HL-60 (cell line): ENCODE data around the gene SMG7.

Experiments
- DNase-seq, 2 experiments: peaks; one replicate each; pipeline ENCODE4 v3.0.0-alpha.2; 2010 to 2020; ENCODE audit warnings: low read depth in 1 of 2, low spot score in 1 of 2
- H3K27ac ChIP-seq: fragments of 250-450 bp; sonication (Bioruptor Pico); replicated peaks from 2 replicates; pipeline ENCODE4 v1.5.1; 2020; ENCODE audit warnings: mild to moderate bottlenecking, moderate library complexity
- H3K27me3 ChIP-seq: fragments of 250-450 bp; sonication (Bioruptor Pico); 2 replicates; pipeline ENCODE4 v1.5.1; 2021; ENCODE audit warnings: mild to moderate bottlenecking, moderate library complexity; ENCODE audit not compliant: insufficient read depth, poor library complexity, severe bottlenecking
- H3K4me3 ChIP-seq: replicated peaks from 2 replicates; pipeline ENCODE4 v1.5.1; 2011; ENCODE audit warnings: mild to moderate bottlenecking, control low read depth, low read length; ENCODE audit not compliant: insufficient read depth
- GABPA ChIP-seq: IDR thresholded peaks from 2 replicates; pipeline ENCODE4 v1.6.1; 2012; ENCODE audit warnings: low read depth
- POLR2AphosphoS5 ChIP-seq: IDR thresholded peaks from 2 replicates; pipeline ENCODE4 v1.6.1; 2012; ENCODE audit warnings: low read depth
- SPI1 ChIP-seq: IDR thresholded peaks from 2 replicates; pipeline ENCODE4 v1.6.1; 2012; ENCODE audit warnings: low read depth, mild to moderate bottlenecking, borderline replicate concordance
- TF ChIP-seq, protein P1 (sequence below): IDR thresholded peaks from one replicate; pipeline ENCODE4 v1.5.1; 2011; ENCODE audit warnings: low read length, control low read depth, inconsistent platforms; ENCODE audit not compliant: insufficient read depth
- TF ChIP-seq, protein P2 (sequence below): IDR thresholded peaks from 2 replicates; pipeline ENCODE4 v1.6.1; 2012; ENCODE audit warnings: low read depth; ENCODE audit not compliant: insufficient replicate concordance

SMG7 gene

DNA sequence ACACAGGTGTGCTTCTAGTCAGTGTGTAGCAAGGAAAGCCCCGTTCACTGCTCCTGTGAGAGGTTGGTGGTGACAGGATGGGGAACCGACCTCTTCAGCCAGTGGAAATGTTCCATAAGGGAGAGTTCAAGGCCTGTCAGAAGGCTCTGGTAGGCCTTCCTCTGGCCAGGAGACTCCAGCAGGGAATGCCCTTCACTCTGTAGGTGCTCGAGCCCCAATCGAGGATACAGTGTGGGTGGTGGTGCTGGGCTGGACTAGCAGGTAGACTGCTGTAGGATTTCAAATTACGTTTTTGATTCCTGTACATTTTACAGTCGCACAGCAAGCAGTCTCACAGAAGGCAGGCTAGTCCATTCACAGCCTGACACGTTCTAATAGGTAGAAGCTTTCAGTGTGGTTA is 80.1 kb downstream of the SMG7 start:
- TF ChIP-seq, protein P1, sequence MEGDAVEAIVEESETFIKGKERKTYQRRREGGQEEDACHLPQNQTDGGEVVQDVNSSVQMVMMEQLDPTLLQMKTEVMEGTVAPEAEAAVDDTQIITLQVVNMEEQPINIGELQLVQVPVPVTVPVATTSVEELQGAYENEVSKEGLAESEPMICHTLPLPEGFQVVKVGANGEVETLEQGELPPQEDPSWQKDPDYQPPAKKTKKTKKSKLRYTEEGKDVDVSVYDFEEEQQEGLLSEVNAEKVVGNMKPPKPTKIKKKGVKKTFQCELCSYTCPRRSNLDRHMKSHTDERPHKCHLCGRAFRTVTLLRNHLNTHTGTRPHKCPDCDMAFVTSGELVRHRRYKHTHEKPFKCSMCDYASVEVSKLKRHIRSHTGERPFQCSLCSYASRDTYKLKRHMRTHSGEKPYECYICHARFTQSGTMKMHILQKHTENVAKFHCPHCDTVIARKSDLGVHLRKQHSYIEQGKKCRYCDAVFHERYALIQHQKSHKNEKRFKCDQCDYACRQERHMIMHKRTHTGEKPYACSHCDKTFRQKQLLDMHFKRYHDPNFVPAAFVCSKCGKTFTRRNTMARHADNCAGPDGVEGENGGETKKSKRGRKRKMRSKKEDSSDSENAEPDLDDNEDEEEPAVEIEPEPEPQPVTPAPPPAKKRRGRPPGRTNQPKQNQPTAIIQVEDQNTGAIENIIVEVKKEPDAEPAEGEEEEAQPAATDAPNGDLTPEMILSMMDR, result no peak
- TF ChIP-seq SPI1 (no peak), POLR2AphosphoS5 (no peak), GABPA (no peak)
- TF ChIP-seq, protein P2, sequence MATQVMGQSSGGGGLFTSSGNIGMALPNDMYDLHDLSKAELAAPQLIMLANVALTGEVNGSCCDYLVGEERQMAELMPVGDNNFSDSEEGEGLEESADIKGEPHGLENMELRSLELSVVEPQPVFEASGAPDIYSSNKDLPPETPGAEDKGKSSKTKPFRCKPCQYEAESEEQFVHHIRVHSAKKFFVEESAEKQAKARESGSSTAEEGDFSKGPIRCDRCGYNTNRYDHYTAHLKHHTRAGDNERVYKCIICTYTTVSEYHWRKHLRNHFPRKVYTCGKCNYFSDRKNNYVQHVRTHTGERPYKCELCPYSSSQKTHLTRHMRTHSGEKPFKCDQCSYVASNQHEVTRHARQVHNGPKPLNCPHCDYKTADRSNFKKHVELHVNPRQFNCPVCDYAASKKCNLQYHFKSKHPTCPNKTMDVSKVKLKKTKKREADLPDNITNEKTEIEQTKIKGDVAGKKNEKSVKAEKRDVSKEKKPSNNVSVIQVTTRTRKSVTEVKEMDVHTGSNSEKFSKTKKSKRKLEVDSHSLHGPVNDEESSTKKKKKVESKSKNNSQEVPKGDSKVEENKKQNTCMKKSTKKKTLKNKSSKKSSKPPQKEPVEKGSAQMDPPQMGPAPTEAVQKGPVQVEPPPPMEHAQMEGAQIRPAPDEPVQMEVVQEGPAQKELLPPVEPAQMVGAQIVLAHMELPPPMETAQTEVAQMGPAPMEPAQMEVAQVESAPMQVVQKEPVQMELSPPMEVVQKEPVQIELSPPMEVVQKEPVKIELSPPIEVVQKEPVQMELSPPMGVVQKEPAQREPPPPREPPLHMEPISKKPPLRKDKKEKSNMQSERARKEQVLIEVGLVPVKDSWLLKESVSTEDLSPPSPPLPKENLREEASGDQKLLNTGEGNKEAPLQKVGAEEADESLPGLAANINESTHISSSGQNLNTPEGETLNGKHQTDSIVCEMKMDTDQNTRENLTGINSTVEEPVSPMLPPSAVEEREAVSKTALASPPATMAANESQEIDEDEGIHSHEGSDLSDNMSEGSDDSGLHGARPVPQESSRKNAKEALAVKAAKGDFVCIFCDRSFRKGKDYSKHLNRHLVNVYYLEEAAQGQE, result no peak
- DNase-seq, result no peak
- Histone ChIP-seq H3K27ac (no peak overlapping the region), H3K27me3 (no peaks in the 10 kb centered on the region), H3K4me3 (no peak overlapping the region)

DNA sequence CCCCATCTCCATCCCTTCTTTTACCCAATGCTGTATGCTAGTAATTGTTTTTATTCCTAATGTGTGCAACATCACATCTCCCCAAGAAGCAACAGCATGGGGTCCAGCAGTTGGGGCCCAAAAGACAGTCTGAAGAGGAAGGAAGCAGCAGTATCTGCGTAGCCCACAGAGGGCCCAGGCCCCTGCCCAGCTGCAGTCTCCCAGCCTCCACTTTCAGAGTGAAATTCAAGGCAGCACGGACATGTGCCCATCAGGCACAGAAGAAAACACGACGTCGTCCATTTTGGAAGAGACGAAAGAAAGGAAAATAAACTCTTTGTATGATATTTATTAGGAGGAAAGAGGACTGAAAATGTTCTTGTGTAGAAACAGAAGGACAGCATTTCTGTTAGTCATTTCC is 80.6 kb downstream of the SMG7 start:
- H3K4me3 ChIP-seq, result no peak overlapping the region
- TF ChIP-seq, protein P1, result no peak
- no peak for TF ChIP-seq POLR2AphosphoS5
- TF ChIP-seq, protein P2, result no peak
- TF ChIP-seq GABPA, result no peak
- no peak for TF ChIP-seq SPI1
- no peaks in the 10 kb centered on the region for H3K27me3 ChIP-seq
- DNase-seq, result no peak
- no peak overlapping the region for H3K27ac ChIP-seq

DNA sequence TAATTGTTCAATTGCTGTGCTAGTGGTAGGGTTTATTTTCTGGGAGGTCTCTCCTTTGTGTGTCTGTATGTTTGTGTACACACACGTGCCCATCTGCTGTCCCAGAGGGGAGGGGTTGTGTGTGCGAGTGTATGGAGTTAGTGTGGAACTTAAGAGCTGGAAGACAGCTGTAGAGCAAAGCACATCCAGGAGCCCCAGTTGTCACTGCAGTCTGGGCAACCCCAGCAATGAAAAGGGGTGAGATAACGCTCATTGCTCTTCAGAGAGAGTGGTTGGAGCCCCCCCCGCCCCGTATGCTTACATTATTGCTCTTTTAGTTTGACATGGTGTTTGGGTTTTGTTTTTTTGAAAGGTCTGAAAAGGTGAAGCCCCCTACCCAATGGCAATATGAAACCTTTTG is 81.0 kb downstream of the SMG7 start:
- Histone ChIP-seq H3K4me3 (no peak overlapping the region), H3K27ac (no peak overlapping the region), H3K27me3 (no peaks in the 10 kb centered on the region)
- no peak for DNase-seq
- TF ChIP-seq, protein P1, result no peak
- TF ChIP-seq POLR2AphosphoS5 (no peak), SPI1 (no peak), GABPA (no peak)
- TF ChIP-seq, protein P2, result no peak
